HEK293T (cell line): Measurements from ENCODE around the gene WBP1L.

Source experiments
- BHLHE40 ChIP-seq: fragments of 450-650 bp; IDR thresholded peaks from 2 replicates; pipeline ENCODE4 v1.6.1; 2016; ENCODE audit warnings: mild to moderate bottlenecking, moderate library complexity, borderline replicate concordance
- CTBP1 ChIP-seq: fragments of 450-650 bp; IDR thresholded peaks from 2 replicates; pipeline ENCODE4 v1.6.1; 2016; ENCODE audit warnings: borderline replicate concordance
- FOXM1 ChIP-seq: fragments of 450-650 bp; IDR thresholded peaks from 2 replicates; pipeline ENCODE4 v1.6.1; 2017; ENCODE audit warnings: mild to moderate bottlenecking, borderline replicate concordance
- L3MBTL2 ChIP-seq: fragments of 450-650 bp; conservative IDR thresholded peaks from 2 replicates; pipeline ENCODE4 v1.6.1; 2016; ENCODE audit warnings: mild to moderate bottlenecking
- NFRKB ChIP-seq: fragments of 450-650 bp; IDR thresholded peaks from 2 replicates; pipeline ENCODE4 v1.6.1; 2016; ENCODE audit warnings: mild to moderate bottlenecking, moderate library complexity
- TARDBP ChIP-seq: fragments of 450-650 bp; IDR thresholded peaks from 2 replicates; pipeline ENCODE4 v1.6.1; 2016
- TF ChIP-seq, protein P1 (sequence below): fragments of 450-650 bp; IDR thresholded peaks from 2 replicates; pipeline ENCODE4 v1.6.1; 2016

DNA sequence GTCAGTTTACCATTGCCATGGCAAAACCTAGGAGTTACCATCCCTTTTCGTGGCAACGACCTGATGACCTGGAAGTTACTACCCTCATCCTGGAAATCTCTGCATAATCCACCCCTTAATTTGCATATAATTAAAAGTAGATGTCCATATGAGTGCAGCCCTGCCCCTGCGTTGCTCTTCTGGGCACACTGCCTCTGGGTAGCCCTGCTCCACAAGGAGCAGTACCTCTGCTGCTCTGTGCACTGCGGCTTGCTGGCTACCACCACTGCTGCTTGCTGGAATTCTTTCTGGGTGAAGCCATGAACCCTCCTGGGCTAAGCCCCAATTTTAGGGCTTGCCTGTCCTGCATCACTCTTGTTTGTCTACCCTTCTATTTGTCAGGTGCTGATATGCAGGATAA lies 80.9 kb downstream of the WBP1L start:
- TF ChIP-seq, protein P1, sequence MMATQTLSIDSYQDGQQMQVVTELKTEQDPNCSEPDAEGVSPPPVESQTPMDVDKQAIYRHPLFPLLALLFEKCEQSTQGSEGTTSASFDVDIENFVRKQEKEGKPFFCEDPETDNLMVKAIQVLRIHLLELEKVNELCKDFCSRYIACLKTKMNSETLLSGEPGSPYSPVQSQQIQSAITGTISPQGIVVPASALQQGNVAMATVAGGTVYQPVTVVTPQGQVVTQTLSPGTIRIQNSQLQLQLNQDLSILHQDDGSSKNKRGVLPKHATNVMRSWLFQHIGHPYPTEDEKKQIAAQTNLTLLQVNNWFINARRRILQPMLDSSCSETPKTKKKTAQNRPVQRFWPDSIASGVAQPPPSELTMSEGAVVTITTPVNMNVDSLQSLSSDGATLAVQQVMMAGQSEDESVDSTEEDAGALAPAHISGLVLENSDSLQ: no peak
- TF ChIP-seq L3MBTL2 (no peak), TARDBP (no peak), FOXM1 (no peak), BHLHE40 (no peak), NFRKB (no peak), CTBP1 (no peak)
